Skin of body (tissue), 2 donors: Measurements from ENCODE around the gene CCDC91. TPM values are rescaled to one million over a fixed set of nuclear protein-coding genes. Genes with fewer than 3 reads are reported as not detected.
A peak's percentile ranks its signal among the peaks of the same experiment; 100 is the strongest.
"Not testable (repeated sequence)": the region's sequence is repeated elsewhere in the genome, so short reads cannot be mapped to it uniquely, and the experiment has no call there.

Experiments used
- DNase-seq: peaks from one replicate; lab custom pipeline; 2025; lab: John Stamatoyannopoulos, UW
- total RNA-seq: library from RNA; depleted of rRNA; stranded (reverse); fragments of >200 nt; gene quantifications from one replicate; pipeline ENCODE4 v1.2.3, GENCODE V29; 2014

Gene CCDC91
- total RNA-seq, 1 donor from 2014 or later, result 31.2 TPM

DNA sequence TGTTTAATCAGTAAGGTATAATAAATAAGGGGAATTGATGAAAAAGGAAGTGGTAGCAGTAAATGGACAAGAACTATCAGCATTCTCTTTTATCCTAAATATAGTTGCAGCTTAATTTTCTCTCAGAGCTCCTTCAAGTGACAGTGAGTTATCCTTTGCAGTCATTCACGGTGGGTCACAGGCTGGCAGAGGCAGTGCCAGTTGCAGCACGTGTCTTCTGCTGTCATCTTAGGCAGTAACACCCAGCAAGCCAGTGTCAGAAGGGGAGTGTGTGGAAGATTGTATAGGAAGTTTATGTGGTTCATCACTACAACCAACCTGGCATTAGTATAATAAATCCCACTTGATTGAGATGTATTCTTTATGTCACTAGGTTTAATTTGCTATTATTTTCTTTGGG lies 170.0 kb downstream of the CCDC91 start:
- DNase-seq, result no peak

GRCh38 chr12:28367326-28367725 lies 177.1 kb downstream of the CCDC91 start:
- DNase-seq, result no peak

GRCh38 chr12:28367993-28368392 lies 177.7 kb downstream of the CCDC91 start:
- no peak for DNase-seq

GRCh38 chr12:28369483-28369882 lies 179.2 kb downstream of the CCDC91 start:
- DNase-seq, result no peak

DNA sequence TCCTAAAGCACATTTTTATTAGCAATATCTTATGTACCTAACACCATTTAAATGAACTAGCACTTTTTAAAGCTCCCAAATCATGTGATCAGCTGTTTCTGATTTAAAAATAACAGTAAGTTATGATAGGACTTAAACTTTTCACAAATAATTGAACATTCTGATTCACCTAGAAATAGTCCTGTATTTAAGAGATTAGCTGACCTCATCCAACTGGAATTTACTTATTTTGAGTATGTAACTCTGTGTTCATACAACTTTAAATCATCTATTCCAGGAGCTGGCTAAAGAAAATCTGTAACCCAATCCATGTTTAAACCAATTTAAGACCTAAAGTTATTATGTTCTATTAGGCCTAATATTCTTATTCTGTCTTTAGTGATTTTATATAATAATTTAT lies 184.3 kb downstream of the CCDC91 start:
- DNase-seq, result no peak

- no peak for DNase-seq
Measured at GRCh38 chr12:28378736-28379135, 188.5 kb downstream of the CCDC91 start.

GRCh38 chr12:28379779-28380178 lies 189.5 kb downstream of the CCDC91 start:
- DNase-seq, result not testable (repeated sequence)

DNA sequence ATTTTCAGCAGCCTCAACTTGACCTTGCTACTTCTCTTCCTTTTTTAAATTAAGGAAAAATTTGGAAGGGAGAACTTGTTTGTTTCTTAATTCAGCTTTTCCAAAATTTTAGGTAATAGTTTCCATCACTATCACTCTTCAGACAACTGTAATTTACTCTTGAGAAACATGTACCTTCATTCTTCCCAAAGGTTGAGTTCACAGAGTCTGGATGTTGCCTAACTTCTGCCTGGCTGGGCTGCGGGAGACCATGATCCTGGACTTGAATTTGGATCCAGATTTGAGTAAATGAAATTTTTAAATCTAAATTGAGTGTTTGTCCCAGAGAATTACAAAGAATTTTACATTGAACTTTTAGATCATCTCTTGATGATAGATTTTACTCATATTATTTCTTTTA lies 193.1 kb downstream of the CCDC91 start:
- no peak for DNase-seq

DNA sequence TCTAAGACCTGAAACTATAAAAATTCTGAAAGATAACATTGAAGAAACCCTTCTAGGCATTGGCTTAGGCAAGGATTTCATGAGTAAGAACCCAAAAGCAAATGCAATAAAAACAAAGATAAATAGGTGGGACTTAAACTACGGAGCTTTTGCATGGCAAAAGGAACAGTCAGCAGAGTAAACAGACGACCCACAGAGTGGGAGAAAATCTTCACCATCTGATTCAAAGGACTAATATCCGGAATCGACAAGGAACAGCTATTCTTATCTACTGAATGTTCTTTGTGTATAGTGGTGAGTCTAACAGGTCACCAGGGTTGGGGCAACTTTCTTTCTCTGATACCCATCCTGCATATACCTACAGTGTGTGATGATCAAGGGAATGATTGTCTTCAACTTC lies 198.6 kb downstream of the CCDC91 start:
- no peak for DNase-seq

DNA sequence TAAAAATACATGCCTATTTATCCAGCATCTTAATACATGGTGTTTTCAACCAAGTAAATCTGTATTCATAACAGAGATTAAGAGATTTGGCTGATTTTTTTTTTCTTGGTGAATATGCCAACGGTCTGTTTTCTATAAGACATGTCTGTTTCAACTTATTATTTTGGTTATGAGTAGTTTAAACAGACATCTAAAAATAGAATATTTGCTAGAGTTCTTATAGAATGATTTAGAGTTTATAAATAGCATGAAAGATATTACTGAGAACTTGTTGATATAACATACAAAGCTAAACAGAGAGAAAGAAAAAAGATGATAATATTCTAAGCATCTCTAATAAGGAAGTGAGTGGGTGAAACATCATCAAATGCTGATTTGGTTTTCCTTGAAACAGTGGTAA lies 199.9 kb downstream of the CCDC91 start:
- DNase-seq, result peak; percentile 58

- DNase-seq, result peak; percentile 94
Measured at GRCh38 chr12:28390761-28391385, 200.6 kb downstream of the CCDC91 start.

GRCh38 chr12:28409892-28410291 lies 219.6 kb downstream of the CCDC91 start:
- no peak for DNase-seq

- no peak for DNase-seq
Measured at GRCh38 chr12:28413460-28414109, 223.3 kb downstream of the CCDC91 start.

DNA sequence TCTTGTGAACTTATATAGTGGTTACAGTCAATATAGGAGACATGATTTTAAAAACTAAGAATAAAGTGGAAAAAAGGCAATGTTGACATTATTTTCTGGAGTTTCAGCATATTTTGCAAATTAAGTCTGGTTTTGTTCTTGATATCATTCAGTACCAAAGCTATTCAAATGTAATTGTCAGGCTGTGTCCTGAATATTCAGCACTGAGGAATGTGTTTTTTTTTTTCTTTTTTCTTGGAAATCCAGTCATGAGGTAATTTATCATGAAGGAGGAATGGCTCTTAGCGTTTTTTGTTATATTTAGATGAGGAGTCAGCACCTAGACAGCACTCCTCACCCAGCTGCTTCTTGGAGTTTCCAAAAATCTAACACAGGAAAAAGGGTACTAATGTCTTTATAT lies 225.5 kb downstream of the CCDC91 start:
- no peak for DNase-seq

GRCh38 chr12:28421374-28421773 lies 231.1 kb downstream of the CCDC91 start:
- no peak for DNase-seq

DNA sequence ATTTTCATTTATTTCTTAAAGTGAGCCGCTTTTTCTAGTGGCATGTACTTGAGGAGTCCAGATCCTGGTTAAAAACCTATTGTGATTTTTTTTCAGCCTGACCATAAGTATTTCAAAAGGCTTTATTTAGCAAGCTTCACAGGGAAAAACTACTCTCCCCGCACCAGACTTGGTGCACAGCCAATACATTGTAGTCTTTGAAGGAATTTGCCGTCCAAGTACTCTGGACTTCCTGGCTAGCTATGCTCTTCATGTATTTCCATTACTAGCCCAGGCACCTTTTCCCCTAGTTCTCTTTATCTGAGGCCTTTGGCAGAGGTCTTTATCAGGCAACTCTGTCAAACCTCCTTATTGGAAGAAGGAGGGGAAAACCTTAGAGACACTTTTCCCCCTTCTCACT lies 234.7 kb downstream of the CCDC91 start:
- no peak for DNase-seq

DNA sequence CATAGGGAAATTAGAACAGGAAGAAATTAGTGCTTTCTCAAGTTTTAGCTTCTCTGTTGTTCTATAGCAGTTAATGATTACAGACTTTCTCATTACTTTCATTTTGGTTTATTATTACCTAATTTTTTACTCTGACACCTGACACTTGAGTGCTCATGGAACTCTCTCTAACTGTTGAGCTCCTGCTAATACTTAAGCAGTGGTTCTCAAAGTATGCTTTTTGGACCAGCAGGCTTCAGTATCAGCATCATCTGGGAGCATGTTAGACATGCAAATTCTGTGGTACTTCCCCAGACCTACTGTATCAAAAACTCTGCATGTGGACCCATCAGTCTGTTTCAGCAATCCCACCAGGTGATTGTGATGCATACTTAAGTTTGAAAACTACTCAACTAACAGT lies 235.3 kb downstream of the CCDC91 start:
- no peak for DNase-seq

DNA sequence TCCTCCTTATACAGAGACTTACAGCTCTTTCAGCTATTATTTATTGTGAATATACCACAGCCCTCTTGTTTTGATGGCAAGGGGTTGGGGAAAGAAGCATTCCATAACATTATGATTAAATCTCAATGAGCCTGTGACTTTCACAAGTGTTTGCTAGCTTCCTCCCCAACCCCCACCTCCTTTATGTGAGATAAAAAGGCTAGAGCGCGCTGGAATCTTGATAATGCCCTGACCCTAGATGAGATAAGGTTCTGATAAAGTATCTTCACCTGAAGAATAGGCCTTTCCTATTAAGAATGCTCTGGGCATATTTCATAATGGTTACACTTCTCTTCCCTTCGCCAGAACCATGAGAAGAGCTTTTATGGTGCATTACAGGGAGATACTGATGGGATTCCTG lies 236.8 kb downstream of the CCDC91 start:
- no peak for DNase-seq

- no peak for DNase-seq
Measured at GRCh38 chr12:28440081-28440608, 249.9 kb downstream of the CCDC91 start.

DNA sequence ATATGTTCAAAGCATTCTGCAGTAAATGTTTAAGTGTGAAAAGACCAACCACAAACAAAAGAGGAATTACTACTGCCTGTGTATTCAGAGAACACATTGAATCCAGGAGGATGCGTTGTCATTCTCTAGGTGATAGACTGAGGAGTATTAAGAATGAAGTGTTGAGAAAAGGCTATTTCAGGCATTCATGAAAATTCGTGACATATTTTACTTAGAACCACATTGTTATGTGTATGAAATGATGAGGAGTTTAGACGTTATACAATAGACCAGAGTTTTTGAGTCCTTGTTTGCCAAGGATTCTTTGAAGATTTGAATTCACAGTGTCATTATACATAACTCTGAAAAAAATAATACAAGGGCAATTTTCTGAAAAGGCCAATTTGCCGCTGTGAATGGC lies 251.8 kb downstream of the CCDC91 start:
- DNase-seq, result no peak

DNA sequence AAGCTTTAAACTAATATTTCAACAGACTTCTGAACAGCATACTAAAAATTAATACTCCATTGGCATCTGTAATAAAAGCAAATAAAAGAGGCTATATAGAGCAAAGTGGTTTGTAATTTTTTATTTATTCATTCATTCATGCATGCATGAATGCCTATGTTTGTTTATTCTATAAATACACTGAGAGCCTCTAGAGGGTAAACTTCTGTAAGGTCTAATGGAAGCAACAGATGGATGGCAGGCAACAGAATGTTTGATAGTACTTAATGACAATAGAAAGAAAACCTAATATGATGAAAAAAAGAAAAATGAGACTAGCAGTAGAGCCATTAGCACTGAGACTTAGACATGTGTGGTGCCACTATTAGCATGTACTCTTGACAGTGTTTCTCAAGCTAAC lies 253.1 kb downstream of the CCDC91 start:
- no peak for DNase-seq

DNA sequence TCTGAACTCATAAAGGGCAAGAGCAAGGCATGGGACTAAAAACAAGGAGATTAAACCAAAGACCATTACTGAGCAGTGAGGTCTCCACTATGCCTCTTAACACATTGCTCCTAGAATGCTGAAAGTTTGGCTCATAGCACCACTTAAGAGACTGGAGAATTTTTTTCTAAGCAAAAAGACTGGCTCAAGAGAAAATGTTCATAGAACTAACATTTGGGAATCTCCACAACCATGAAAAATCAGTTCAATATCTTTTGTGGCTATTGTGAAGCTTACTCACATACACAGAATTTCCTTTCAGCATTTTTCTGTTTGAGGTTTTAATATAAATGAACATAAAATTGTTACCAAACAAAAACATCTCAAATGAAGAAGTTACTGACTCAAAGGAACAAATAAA lies 255.8 kb downstream of the CCDC91 start:
- DNase-seq, result no peak

GRCh38 chr12:28453686-28454085 lies 263.4 kb downstream of the CCDC91 start:
- no peak for DNase-seq
